B cell (primary cell): ENCODE data around the gene GFOD1. TPM values are rescaled to one million over a fixed set of nuclear protein-coding genes. Genes with fewer than 3 reads are reported as not detected.

Source experiments
- ATAC-seq: fragments of 200-7000 bp; cut with Tn5 transposase; one replicate; pipeline ENCODE4 v1.10.0; 2021; ENCODE audit warnings: low read depth, mild to moderate bottlenecking, moderate number of reproducible peaks, moderate library complexity
- CTCF ChIA-PET: fragments of 350-600 bp; sonication (Branson Sonifier 250); formaldehyde crosslinking; loops from one replicate; lab custom pipeline; 2021; ENCODE audit warnings: antibody characterized with exemption, inconsistent platforms; lab: Charles Lee
- POLR2A ChIA-PET: fragments of 350-600 bp; sonication (Branson Sonifier 250); formaldehyde crosslinking; loops from one replicate; lab custom pipeline; 2021; ENCODE audit warnings: antibody characterized with exemption; lab: Charles Lee
- DNase-seq: peaks from one replicate; pipeline ENCODE4 v3.0.0; 2013
- H2AFZ ChIP-seq: 2 replicates; pipeline ENCODE4 v1.6.1; 2012; ENCODE audit warnings: mild to moderate bottlenecking, low read depth, low read length; ENCODE audit not compliant: insufficient read depth, poor library complexity, severe bottlenecking
- H3K27ac ChIP-seq, 2 donors: 1 replicate in 1 of 2; 2 replicates in 1 of 2; pipeline ENCODE4 v1.5.1; 2012 to 2013; ENCODE audit warnings: low read length in 2 of 2, mild to moderate bottlenecking in 2 of 2, moderate library complexity in 1 of 2
- H3K27me3 ChIP-seq, 4 experiments: fragments of 200-600 bp in 1 of 4; sonication (generic) in 1 of 4; replicated peaks in 1 of 4; 1 replicate in 2 of 4; 2 replicates in 2 of 4; pipeline versions ENCODE4 v1.6.1 to v1.7.0; 2013 to 2016; ENCODE audit warnings: low read length in 3 of 4, mild to moderate bottlenecking in 2 of 4, mixed read lengths in 1 of 4, moderate library complexity in 1 of 4; ENCODE audit not compliant: insufficient read depth in 4 of 4, control insufficient read depth in 3 of 4; ENCODE audit errors: control extremely low read depth in 1 of 4
- H3K36me3 ChIP-seq, 2 experiments: replicated peaks in 1 of 2; 1 replicate in 1 of 2; 2 replicates in 1 of 2; pipeline versions ENCODE4 v1.6.1 to v1.7.1; 2013; ENCODE audit warnings: low read length in 1 of 2; ENCODE audit not compliant: insufficient read depth in 2 of 2, control insufficient read depth in 1 of 2; ENCODE audit errors: control extremely low read depth in 1 of 2, extremely low read depth in 1 of 2
- H3K4me1 ChIP-seq, 2 donors: fragments of 200-600 bp in 1 of 2; sonication (generic) in 1 of 2; 1 replicate in 1 of 2; 2 replicates in 1 of 2; pipeline versions ENCODE4 v1.5.1 to v1.6.1; 2013 to 2017; ENCODE audit warnings: low read length in 2 of 2; ENCODE audit not compliant: control insufficient read depth in 2 of 2, insufficient read depth in 2 of 2
- H3K4me2 ChIP-seq: replicated peaks from 2 replicates; pipeline ENCODE3; 2012; ENCODE audit warnings: mild to moderate bottlenecking, low read depth, low read length; ENCODE audit not compliant: poor library complexity, severe bottlenecking
- H3K4me3 ChIP-seq, 5 experiments: fragments of 200-600 bp in 1 of 5; sonication (generic) in 1 of 5; 1 replicate in 3 of 5; 2 replicates in 2 of 5; pipeline versions ENCODE4 v1.5.1 to v1.7.0; 2011 to 2016; ENCODE audit warnings: low read length in 4 of 5, mild to moderate bottlenecking in 4 of 5, low read depth in 2 of 5, control low read depth in 1 of 5, moderate library complexity in 1 of 5; ENCODE audit not compliant: insufficient read depth in 1 of 5; ENCODE audit errors: control extremely low read depth in 1 of 5, extremely low read depth in 1 of 5
- H3K79me2 ChIP-seq: fragments of 200-600 bp; sonication (generic); one replicate; pipeline ENCODE4 v1.6.0; 2016; ENCODE audit warnings: low read length; ENCODE audit not compliant: control insufficient read depth, insufficient read depth
- H3K9ac ChIP-seq: fragments of 200-600 bp; sonication (generic); 2 replicates; pipeline ENCODE4 v1.6.1; 2017; ENCODE audit warnings: mild to moderate bottlenecking, low read length, moderate library complexity
- H3K9me3 ChIP-seq, 3 donors: one replicate each; pipeline versions ENCODE4 v1.6.1 to v1.7.1; 2013; ENCODE audit warnings: low read length in 2 of 3; ENCODE audit not compliant: control insufficient read depth in 2 of 3, insufficient read depth in 1 of 3; ENCODE audit errors: control extremely low read depth in 1 of 3
- H4K20me1 ChIP-seq: 2 replicates; pipeline ENCODE4 v1.6.0; 2012; ENCODE audit warnings: mild to moderate bottlenecking, low read length; ENCODE audit not compliant: insufficient read depth, control insufficient read depth, poor library complexity, severe bottlenecking
- H3K27ac Mint-ChIP-seq: one replicate; pipeline ENCODE4 v1.8.0; 2021; ENCODE audit warnings: mixed read lengths
- H3K27me3 Mint-ChIP-seq: one replicate; pipeline ENCODE4 v1.8.0; 2021; ENCODE audit warnings: mixed read lengths
- H3K4me1 Mint-ChIP-seq: one replicate; pipeline ENCODE4 v1.8.0; 2021; ENCODE audit warnings: mixed read lengths
- H3K4me3 Mint-ChIP-seq: one replicate; pipeline ENCODE4 v1.8.0; 2021; ENCODE audit warnings: mixed read lengths
- H3K9me3 Mint-ChIP-seq: one replicate; pipeline ENCODE4 v1.8.0; 2022; ENCODE audit warnings: mixed read lengths; ENCODE audit not compliant: insufficient read depth
- CTCF ChIP-seq: fragments of 200-600 bp; IDR thresholded peaks from one replicate; pipeline ENCODE4 v1.8.0; 2022; ENCODE audit warnings: antibody characterized with exemption, mild to moderate bottlenecking
- EZH2 ChIP-seq: IDR thresholded peaks from 2 replicates; pipeline ENCODE4 v1.6.1; 2012; ENCODE audit warnings: borderline replicate concordance, low read depth, mild to moderate bottlenecking, moderate library complexity, low read length; ENCODE audit not compliant: insufficient read depth, poor library complexity, severe bottlenecking
- WGBS: methylation state at CpG from one replicate; pipeline ENCODE4 v1.1.5; 2013; ENCODE audit warnings: missing lambda C conversion rate; ENCODE audit not compliant: insufficient coverage; 5-methylcytosine and 5-hydroxymethylcytosine counted together
- intact Hi-C: fragments of 100-400 bp; cut with micrococcal nuclease; formaldehyde crosslinking; loops from one replicate; pipeline ENCODE4 v1.10.0; 2022
- polyA plus RNA-seq: library from polyadenylated mRNA; depleted of rRNA; stranded (reverse); fragments of >200 nt; gene quantifications from 2 replicates; pipeline ENCODE4 v1.2.3, GENCODE V29; 2012
- total RNA-seq, 2 donors: library from RNA; stranded (reverse); fragments of 120-200 nt in 1 of 2; gene quantifications; 1 replicate in 1 of 2; 2 replicates in 1 of 2; pipeline versions ENCODE4 v1.2.3 to v1.2.4, GENCODE V29; 2013 to 2022

GFOD1 gene
- total and polyA plus RNA-seq, 2 donors (not counting 1 experiment from before 2014, with no cell fraction given) = 8.3 to 42.4 TPM

- intact Hi-C loops = no loop called here
- H3K4me3 Mint-ChIP-seq = no peak overlapping the region
- ChIA-PET CTCF (interaction anchor here (0.7 to 4.4 kb wide), 3 partner anchors 14 to 59 kb away, joined by 3 to 42 read pairs (median 3); partner anchors contain the start of gene SIRT5), POLR2A (interaction anchor here (0.7 to 1.6 kb wide), 4 partner anchors 11 to 51 kb away, joined by 3 to 5 read pairs (median 4); partner anchors contain the start of genes GFOD1 and SIRT5)
- peaks cover 38 to 41% of the 10 kb centered on the region in 2 donors for H3K4me1 ChIP-seq
- DNase-seq = no peak
- peak overlapping the region; percentile 2 for H3K4me2 ChIP-seq
- H2AFZ ChIP-seq = peak overlapping the region; percentile 41
- H3K9me3 Mint-ChIP-seq = no peaks in the 10 kb centered on the region
- no peaks in the 10 kb centered on the region for H4K20me1 ChIP-seq
- H3K27ac Mint-ChIP-seq = peak overlapping the region; percentile 67
- H3K9ac ChIP-seq = no peak overlapping the region
- no peak for TF ChIP-seq EZH2
- no peak for TF ChIP-seq CTCF
- 63% methylated on average over 11 of the region's 11 CpGs for WGBS
- no peaks in the 10 kb centered on the region for H3K79me2 ChIP-seq
- H3K36me3 ChIP-seq = no peaks in the 10 kb centered on the region
- no peak overlapping the region for H3K4me3 ChIP-seq
- H3K27me3 ChIP-seq = no peaks in the 10 kb centered on the region
- H3K4me1 Mint-ChIP-seq = peaks cover 47% of the 10 kb centered on the region
- H3K27me3 Mint-ChIP-seq = no peaks in the 10 kb centered on the region
- no peak for ATAC-seq
- no peak overlapping the region for H3K27ac ChIP-seq
- H3K9me3 ChIP-seq = no peaks in the 10 kb centered on the region
These were observed 36.6 kb upstream of the GFOD1 start for GRCh38 chr6:13523826-13524622.

- Histone ChIP-seq H3K9me3 (no peaks in the 10 kb centered on the region), H4K20me1 (no peaks in the 10 kb centered on the region), H3K4me3 (no peak overlapping the region), H3K4me2 (no peak overlapping the region), H2AFZ (no peak overlapping the region), H3K9ac (no peak overlapping the region), H3K79me2 (no peaks in the 10 kb centered on the region), H3K36me3 (no peaks in the 10 kb centered on the region), H3K27me3 (no peaks in the 10 kb centered on the region), H3K4me1 (peaks cover 37 to 40% of the 10 kb centered on the region in 2 donors), H3K27ac (no peak overlapping the region)
- TF ChIP-seq CTCF (no peak), EZH2 (no peak)
- no peak overlapping the region for H3K27ac Mint-ChIP-seq
- peaks cover 42% of the 10 kb centered on the region for H3K4me1 Mint-ChIP-seq
- no peak overlapping the region for H3K4me3 Mint-ChIP-seq
- H3K27me3 Mint-ChIP-seq = no peaks in the 10 kb centered on the region
- ATAC-seq (no peak), DNase-seq (no peak)
- WGBS = 33% methylated on average over 1 of the region's 4 CpGs
- POLR2A ChIA-PET = no interaction called here
- CTCF ChIA-PET = no interaction called here
- no peaks in the 10 kb centered on the region for H3K9me3 Mint-ChIP-seq
- intact Hi-C loops = no loop called here
These were observed 35.3 kb upstream of the GFOD1 start for GRCh38 chr6:13522656-13523055.
